ENCODE data around the gene SPEF2.

DNA sequence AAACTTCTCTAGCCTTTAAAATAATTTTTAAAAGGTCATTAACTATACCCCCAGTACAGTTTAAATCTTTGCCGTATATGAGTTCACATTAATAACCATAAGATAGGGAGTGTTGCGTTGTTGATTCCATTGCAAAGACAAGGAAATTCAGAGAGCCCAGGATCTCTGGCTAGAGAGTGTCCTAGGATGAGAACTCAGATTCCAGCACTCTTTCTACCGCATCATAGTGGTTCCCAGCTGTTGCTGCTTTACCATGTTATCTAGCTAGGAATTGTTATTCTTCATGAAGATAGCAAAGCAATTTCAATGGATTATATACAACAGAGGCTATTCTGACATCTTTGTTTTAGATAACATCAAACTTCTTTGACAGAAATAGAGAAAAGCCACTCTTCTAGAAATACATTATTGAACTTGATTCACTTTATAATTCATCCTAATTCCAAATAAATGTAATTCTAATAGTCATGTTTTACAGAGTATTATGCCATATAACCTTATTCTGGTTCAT, 160.7 kb downstream of the SPEF2 start:
- TF ChIP-seq, protein P1, sequence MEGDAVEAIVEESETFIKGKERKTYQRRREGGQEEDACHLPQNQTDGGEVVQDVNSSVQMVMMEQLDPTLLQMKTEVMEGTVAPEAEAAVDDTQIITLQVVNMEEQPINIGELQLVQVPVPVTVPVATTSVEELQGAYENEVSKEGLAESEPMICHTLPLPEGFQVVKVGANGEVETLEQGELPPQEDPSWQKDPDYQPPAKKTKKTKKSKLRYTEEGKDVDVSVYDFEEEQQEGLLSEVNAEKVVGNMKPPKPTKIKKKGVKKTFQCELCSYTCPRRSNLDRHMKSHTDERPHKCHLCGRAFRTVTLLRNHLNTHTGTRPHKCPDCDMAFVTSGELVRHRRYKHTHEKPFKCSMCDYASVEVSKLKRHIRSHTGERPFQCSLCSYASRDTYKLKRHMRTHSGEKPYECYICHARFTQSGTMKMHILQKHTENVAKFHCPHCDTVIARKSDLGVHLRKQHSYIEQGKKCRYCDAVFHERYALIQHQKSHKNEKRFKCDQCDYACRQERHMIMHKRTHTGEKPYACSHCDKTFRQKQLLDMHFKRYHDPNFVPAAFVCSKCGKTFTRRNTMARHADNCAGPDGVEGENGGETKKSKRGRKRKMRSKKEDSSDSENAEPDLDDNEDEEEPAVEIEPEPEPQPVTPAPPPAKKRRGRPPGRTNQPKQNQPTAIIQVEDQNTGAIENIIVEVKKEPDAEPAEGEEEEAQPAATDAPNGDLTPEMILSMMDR (optimal IDR thresholded peaks at IDR 0.05 in 1 of 3, IDR thresholded peaks at IDR 0.05 in 1 of 3, conservative IDR thresholded peaks at IDR 0.05 in 1 of 3; ENCODE audit: extremely low read depth in 1 of 3, insufficient read depth in 2 of 3, low read length in 3 of 3) = no peak
- no peak for TF ChIP-seq EZH2 (IDR thresholded peaks at IDR 0.05; ENCODE audit: low read length)
